PC-9 (cell line): ENCODE data around the gene GMPR2. TPM values are rescaled to one million over a fixed set of nuclear protein-coding genes. Genes with fewer than 3 reads are reported as not detected.
A peak's percentile ranks its signal among the peaks of the same experiment; 100 is the strongest.

Source experiments
- BruUV-seq: library from RNA; stranded (reverse); fragments of 400-500 nt; replicated peaks from 2 replicates; lab custom pipeline; 2021; lab: Mats Ljungman, UMichigan
- CTCF ChIA-PET: fragments of 300-600 bp; sonication (Branson Sonifier 250); formaldehyde crosslinking; loops from one replicate; lab custom pipeline; 2022; ENCODE audit warnings: antibody characterized with exemption; lab: Charles Lee
- POLR2A ChIA-PET: fragments of 300-600 bp; sonication (Branson Sonifier 250); formaldehyde crosslinking; loops from one replicate; lab custom pipeline; 2022; ENCODE audit warnings: antibody characterized with exemption; ENCODE audit not compliant: unreplicated experiment; lab: Charles Lee
- DNase-seq, 2 experiments: peaks; one replicate each; pipeline versions ENCODE4 v3.0.0 to v3.0.0-alpha.2; 2015 to 2022; ENCODE audit warnings: mixed read lengths in 1 of 2
- H2AFZ ChIP-seq: fragments of 200-600 bp; sonication (generic); 2 replicates; pipeline ENCODE4 v1.8.1; 2017; ENCODE audit warnings: antibody characterized with exemption
- H3F3A ChIP-seq: fragments of 200-600 bp; sonication (generic); 2 replicates; pipeline ENCODE4 v1.8.1; 2017; ENCODE audit warnings: antibody characterized with exemption, mild to moderate bottlenecking, low read depth; ENCODE audit not compliant: insufficient read depth
- H3K27ac ChIP-seq: fragments of 200-600 bp; sonication (generic); 2 replicates; pipeline ENCODE4 v1.6.1; 2016; ENCODE audit warnings: mixed run types
- H3K27me3 ChIP-seq: fragments of 200-600 bp; sonication (generic); 2 replicates; pipeline ENCODE4 v1.6.1; 2016; ENCODE audit warnings: low read depth, mixed run types; ENCODE audit not compliant: insufficient read depth
- H3K36me3 ChIP-seq: fragments of 200-600 bp; sonication (generic); 2 replicates; pipeline ENCODE4 v1.6.1; 2016; ENCODE audit warnings: low read depth, mixed run types
- H3K4me1 ChIP-seq: fragments of 200-600 bp; sonication (generic); replicated peaks from 2 replicates; pipeline ENCODE4 v1.6.1; 2016; ENCODE audit warnings: mixed run types; ENCODE audit not compliant: insufficient read depth
- H3K4me2 ChIP-seq: fragments of 200-600 bp; sonication (generic); 2 replicates; pipeline ENCODE4 v1.6.1; 2017; ENCODE audit warnings: mixed run types
- H3K4me3 ChIP-seq: fragments of 200-600 bp; sonication (generic); 2 replicates; pipeline ENCODE4 v1.6.1; 2016; ENCODE audit warnings: mixed run types
- H3K79me2 ChIP-seq: fragments of 200-600 bp; sonication (generic); 2 replicates; pipeline ENCODE4 v1.6.1; 2017; ENCODE audit warnings: low read depth, mixed run types
- H3K9me2 ChIP-seq: fragments of 200-600 bp; sonication (generic); 2 replicates; pipeline ENCODE4 v1.8.1; 2017; ENCODE audit warnings: mild to moderate bottlenecking; ENCODE audit not compliant: insufficient read depth
- H3K9me3 ChIP-seq: fragments of 200-600 bp; sonication (generic); 2 replicates; pipeline ENCODE4 v1.8.1; 2016; ENCODE audit warnings: low read depth; ENCODE audit not compliant: insufficient read depth
- H4K20me1 ChIP-seq: fragments of 200-600 bp; sonication (generic); 2 replicates; pipeline ENCODE4 v1.8.1; 2017; ENCODE audit not compliant: insufficient read depth
- EZH2 ChIP-seq: fragments of 200-600 bp; sonication (generic); IDR thresholded peaks from 2 replicates; pipeline ENCODE4 v1.8.0; 2017; ENCODE audit warnings: antibody characterized with exemption, low read depth
- intact Hi-C: fragments of 100-400 bp; cut with micrococcal nuclease; formaldehyde crosslinking; loops from one replicate; pipeline ENCODE4 v1.10.0; 2022; ENCODE audit not compliant: unreplicated experiment
- total RNA-seq: library from RNA; stranded (reverse); gene quantifications from 2 replicates; pipeline ENCODE4 v1.2.3, GENCODE V29; 2021
- TF ChIP-seq, protein P1 (sequence below): fragments of 200-600 bp; sonication (generic); conservative IDR thresholded peaks from 2 replicates; pipeline ENCODE4 v1.6.1; 2017; ENCODE audit warnings: mixed run types, antibody characterized with exemption, mild to moderate bottlenecking, moderate library complexity

The GMPR2 gene
- total RNA-seq, 1 experiment from 2014 or later: 55.3 TPM

GRCh38 chr14:24195186-24196070 is 37.3 kb upstream of the GMPR2 start, which contains the start of gene TM9SF1:
TM9SF1 (minus strand) TSS chr14:24195441; CDS start chr14:24195019, 422 bp downstream.
- Histone ChIP-seq H3K9me3 (no peaks in the 10 kb centered on the region), H3K36me3 (no peaks in the 10 kb centered on the region), H4K20me1 (no peaks in the 10 kb centered on the region), H3K27me3 (no peaks in the 10 kb centered on the region), H3K4me3 (peak within 1 kb of the TSS; percentile 71), H3K4me2 (peak within 1 kb of the TSS; percentile 71), H3K27ac (peak within 1 kb of the TSS; percentile 80), H3K4me1 (0 out of 2 replicates have a peak, but pooled peaks cover 7% of the 10 kb centered on the region), H3K9me2 (no peaks in the 10 kb centered on the region), H3K79me2 (peaks cover 35% of the 10 kb centered on the region), H3F3A (peaks cover 8% of the 10 kb centered on the region; the same call in 1 of the 2 replicates), H2AFZ (peak within 1 kb of the TSS; percentile 91)
- ChIA-PET POLR2A (interaction anchor here (0.6 to 1.2 kb wide), 3 partner anchors 17 to 58 kb away, joined by 3 to 10 read pairs (median 5); partner anchors contain the start of gene CHMP4A), CTCF (no interaction called here)
- TF ChIP-seq EZH2: no peak
- TF ChIP-seq, protein P1, sequence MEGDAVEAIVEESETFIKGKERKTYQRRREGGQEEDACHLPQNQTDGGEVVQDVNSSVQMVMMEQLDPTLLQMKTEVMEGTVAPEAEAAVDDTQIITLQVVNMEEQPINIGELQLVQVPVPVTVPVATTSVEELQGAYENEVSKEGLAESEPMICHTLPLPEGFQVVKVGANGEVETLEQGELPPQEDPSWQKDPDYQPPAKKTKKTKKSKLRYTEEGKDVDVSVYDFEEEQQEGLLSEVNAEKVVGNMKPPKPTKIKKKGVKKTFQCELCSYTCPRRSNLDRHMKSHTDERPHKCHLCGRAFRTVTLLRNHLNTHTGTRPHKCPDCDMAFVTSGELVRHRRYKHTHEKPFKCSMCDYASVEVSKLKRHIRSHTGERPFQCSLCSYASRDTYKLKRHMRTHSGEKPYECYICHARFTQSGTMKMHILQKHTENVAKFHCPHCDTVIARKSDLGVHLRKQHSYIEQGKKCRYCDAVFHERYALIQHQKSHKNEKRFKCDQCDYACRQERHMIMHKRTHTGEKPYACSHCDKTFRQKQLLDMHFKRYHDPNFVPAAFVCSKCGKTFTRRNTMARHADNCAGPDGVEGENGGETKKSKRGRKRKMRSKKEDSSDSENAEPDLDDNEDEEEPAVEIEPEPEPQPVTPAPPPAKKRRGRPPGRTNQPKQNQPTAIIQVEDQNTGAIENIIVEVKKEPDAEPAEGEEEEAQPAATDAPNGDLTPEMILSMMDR: no peak
- no TSS peak for BruUV-seq
- intact Hi-C loops: loop anchor here (2.0 kb wide), 1 partner anchor 17 kb away; the partner anchor contains the start of gene CHMP4A
- DNase-seq: peak; percentile 49 to 72

- intact Hi-C loops: no loop called here
- no peak for DNase-seq
- no peaks in the 10 kb centered on the region for H3K27me3 ChIP-seq
These were observed 36.4 kb upstream of the GMPR2 start for GRCh38 chr14:24196071-24197055.

More at GRCh38 chr14:24196071-24197055, 36.4 kb upstream of the GMPR2 start:
- Histone ChIP-seq H3K4me2 (peak overlapping the region; percentile 71), H3K9me2 (no peaks in the 10 kb centered on the region), H3F3A (peaks cover 8% of the 10 kb centered on the region; the same call in 1 of the 2 replicates), H3K36me3 (no peaks in the 10 kb centered on the region), H4K20me1 (no peaks in the 10 kb centered on the region), H3K4me1 (0 out of 2 replicates have a peak, but pooled peaks cover 7% of the 10 kb centered on the region), H2AFZ (peak overlapping the region; percentile 91), H3K4me3 (peak overlapping the region; percentile 71), H3K27ac (peak overlapping the region; percentile 80), H3K79me2 (peaks cover 35% of the 10 kb centered on the region), H3K9me3 (no peaks in the 10 kb centered on the region; the same call in 1 of the 2 replicates)
- ChIA-PET POLR2A (no interaction called here), CTCF (no interaction called here)
- TF ChIP-seq EZH2: no peak
- TF ChIP-seq, protein P1: no peak
- BruUV-seq: TSS peak; percentile 64
